ENCODE data around the gene GUCY2C.

GRCh38 chr12:14577344-14577743 lies 119.1 kb downstream of the GUCY2C start:
- no peak for TF ChIP-seq CTCF (IDR thresholded peaks at IDR 0.05)
- TF ChIP-seq ZC3H11A (IDR thresholded peaks at IDR 0.05): no peak
- TF ChIP-seq MAX (IDR thresholded peaks at IDR 0.05): no peak
- TF ChIP-seq MAZ (IDR thresholded peaks at IDR 0.05; ENCODE audit: borderline replicate concordance, low read depth, low read length): no peak
- no peak for TF ChIP-seq POLR2A (IDR thresholded peaks at IDR 0.05; ENCODE audit: low read length)
- no peak for TF ChIP-seq CBX2 (IDR thresholded peaks at IDR 0.05; ENCODE audit: borderline replicate concordance, low read depth)
